GM15510 (cell line): ENCODE data around the gene SH2D5.

Source experiments
- POLR2A ChIP-seq: IDR thresholded peaks from 3 replicates; pipeline ENCODE4 v1.6.1; 2011; ENCODE audit warnings: borderline replicate concordance; ENCODE audit not compliant: insufficient read length; ENCODE audit errors: extremely low read depth

Gene SH2D5

DNA sequence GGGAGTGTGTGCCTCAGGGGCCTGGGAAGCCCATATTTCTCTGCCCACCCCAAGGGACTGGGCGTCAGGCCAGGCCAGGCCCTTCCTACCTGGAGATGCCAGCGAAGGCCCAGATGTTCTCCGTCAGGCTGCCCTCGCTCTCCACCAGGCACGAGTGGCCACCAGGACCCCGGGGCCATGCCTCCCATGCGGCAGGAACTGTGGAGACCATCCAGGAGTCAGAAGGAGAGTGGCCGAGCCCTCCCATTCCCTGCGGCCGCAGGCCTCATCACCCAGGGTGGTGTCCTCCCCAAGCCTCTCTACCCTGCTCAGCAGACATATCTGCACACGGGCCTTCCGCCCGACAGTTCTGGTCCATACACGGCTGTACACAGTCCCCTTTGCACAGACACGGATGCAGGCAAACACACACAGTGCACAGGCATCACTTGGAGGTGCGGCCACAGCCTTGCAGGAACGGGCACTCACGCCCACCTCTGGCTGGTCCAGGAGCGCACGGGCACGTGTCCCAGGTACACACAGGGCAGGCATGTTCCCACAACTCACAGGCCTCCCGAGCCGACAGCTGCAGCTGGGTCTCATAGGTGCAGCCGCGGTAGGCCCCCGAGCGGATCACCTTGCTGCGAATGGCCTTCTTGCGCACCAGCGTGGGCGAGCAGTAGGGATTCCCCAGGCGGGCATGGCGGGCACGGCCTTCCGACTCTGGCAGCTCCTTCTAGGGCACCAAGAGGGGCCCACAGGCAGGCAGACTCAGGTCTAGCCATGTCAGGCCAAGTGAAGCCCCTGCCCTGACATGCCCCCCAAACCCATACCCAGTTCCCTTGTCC lies 8.8 kb downstream of the SH2D5 start:
- TF ChIP-seq POLR2A = no peak

DNA sequence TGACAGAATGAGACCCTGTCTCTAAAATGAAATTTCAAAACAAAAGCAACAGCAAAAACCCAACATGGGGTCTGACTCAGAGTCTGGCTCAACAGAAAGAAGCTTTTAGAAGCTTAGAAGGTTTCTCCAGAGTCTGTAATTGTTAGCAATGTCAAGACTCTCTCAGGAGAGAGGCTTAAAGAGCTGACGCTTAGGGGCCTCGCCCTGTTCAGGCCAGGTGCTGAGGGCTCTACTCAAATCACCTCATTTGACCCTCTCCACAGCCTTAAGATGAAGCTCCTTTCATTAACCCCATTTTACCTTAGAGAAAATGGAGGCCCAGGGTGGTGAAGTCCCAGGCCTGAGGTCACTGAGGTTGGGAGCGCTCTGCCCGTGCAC lies 9.4 kb downstream of the SH2D5 start:
- no peak for TF ChIP-seq POLR2A

DNA sequence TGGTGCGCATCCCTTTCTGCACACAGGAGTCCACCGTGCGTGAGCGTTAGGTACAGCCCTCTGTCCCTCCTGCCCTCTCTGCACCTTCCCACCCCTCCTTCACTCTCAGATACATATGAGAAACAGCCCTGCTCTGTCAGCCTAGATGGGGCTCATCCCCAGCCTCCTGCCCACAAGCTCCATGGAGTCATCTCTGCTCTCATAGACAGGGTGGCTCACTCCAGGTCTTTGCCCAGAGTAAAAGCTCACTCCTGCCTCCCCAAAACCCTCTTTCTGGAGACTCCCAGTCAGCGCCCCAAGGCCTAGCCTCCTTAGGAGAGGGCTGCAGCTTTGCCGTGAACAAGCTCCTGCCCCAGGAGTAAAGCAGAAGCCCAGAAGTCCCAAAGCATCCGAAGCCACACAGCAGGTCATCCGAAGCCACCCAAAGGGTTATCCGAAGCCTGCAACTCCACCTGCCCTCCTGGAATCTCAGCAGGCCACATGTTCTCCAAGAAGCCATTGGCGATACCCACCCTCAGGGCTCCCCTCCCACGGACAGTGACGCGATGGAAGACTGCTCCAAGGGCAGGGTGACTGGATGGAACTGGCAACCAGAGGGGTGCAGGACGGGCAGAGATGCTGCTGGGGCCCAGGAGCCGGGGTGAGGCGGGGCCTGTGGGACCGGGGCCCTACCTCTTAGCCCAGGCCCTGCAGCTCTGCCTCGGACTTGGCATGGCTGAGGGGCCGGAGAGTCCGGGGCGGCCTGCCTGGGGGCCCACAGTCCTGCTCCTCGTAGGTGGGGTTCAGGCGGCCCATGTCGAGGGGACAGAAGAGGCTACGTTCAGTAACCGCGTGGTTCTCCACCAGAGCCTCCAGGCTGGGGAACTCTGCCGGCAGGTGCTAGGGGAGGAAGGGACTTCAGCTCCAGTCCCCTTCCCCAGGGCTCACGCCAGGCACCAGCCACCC lies 11.1 kb downstream of the SH2D5 start:
- no peak for TF ChIP-seq POLR2A

DNA sequence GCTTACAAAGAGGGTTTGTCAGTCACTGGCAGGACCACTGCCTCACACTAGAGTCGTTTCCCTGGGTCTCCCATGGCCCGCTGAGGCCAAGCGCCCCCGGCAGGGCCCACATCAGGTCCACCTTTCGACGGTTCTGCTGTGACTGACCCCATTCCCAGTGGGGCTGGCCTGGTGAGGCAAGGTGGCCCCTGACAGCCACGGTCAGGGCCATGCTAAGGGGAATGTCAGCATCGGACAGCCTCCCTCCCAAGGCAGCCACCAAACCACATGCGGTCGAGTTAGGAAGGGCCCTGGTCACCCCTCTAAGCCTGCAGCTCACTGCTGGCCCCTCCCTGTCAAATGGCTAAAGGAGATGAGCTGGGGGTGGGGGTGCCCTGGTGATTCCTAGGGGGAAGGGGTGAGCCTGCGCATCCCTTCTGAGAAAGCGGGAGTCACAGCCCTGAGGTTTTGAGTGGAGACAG lies 11.8 kb downstream of the SH2D5 start:
- TF ChIP-seq POLR2A = no peak

DNA sequence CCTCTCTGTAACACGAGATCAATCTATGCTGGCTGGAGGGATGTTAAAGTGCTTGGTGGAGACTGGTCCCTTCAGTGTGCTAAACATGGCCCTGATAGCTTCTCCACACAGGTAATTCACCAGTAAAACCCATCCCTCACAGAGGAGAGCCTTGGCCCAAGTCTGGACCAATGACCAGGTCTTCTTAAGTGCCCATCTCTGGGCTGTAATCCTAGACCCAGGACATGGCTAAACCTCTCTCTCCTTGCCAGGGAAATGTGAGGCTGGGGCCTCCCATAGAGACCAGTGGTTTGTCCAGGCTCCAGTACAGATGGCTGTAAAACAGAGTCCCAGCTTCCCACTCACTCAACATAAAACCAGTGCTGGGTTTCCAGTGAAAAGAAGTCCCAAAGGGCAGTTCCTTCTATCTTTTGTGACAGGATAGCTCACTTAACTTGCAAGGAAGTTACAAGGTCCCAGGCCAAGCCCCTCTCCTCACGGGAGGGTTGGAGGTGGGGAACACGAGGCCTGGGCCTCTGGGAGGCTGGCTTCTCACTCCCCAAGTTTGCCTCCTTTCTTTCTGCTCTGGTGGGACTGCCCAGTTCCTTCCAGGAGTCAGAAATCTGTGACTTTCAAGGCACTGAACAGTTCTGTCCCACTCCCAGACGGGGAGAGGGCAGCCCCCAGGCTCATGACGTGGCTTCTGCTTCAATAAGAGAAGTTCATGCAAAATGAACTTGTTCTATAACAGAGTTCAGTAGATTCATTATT lies 12.5 kb downstream of the SH2D5 start:
- TF ChIP-seq POLR2A = no peak

DNA sequence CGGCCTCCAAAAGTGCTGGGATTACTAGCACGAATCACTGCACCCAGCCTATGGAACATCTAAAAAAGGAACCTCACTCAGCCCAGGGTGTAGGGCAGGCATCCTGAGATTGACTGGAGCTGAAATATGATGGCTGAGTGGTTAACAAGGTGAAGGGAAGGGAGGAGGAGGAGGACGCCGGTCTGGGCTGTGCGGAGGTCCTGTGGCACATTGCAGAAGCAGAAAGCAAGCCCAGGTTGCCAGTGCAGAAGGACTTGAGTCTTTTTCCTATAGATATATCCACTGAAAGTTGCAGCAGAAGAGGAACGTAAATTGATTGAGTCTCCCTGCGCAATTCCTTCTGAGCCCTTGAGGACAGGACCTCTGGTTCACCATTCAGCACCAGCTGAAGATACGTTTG lies 13.2 kb downstream of the SH2D5 start:
- no peak for TF ChIP-seq POLR2A

DNA sequence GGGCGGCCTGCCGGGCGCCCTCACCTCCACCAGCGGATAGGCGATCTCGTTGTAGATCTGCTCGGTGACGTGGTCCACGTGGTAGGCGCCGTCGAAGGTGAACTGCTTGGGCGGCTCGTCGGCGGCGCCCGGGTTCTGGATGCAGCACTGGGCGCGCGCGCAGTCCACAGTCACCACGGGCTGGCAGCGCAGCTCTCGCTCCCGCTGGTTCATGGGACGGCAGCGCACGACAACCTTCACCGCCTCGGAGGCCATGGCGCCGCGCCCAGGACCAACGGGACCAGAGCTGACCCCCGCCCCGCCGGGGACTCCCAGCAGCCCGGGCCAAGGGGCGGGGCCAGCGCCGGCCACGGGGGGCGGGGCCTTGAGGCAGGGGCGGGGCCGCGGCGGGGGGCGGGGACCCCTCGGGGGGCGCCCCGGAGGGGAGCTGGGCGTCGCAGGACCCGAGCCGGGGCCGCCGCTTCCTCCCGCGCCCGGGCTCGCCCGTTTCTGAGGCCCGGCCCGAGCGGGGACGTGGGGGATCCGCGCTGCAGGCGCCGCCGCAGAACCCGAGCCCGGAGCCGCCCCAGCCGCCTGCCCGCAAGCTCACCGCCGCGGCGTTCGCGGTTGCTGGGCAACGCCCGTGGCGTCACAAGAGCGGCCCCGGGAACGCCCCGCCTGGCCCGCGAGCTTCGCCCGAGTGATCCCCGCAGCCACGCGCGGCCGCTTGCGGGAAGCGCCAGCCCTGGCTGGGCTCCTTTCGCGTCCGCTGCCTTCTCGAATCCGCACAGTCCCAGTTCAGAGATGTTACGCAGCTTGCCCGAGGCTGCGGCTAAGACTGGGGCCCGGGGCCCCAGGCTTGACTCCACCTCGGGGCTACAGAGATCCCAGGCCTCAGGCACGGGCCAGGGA lies 14.8 kb downstream of the SH2D5 start, which contains the start of gene KIF17:
Gene KIF17 (minus strand): TSS at position 556 of the 891 bp plus-strand sequence. CDS start 301 bp downstream, at position 255.
- TF ChIP-seq POLR2A = no peak

DNA sequence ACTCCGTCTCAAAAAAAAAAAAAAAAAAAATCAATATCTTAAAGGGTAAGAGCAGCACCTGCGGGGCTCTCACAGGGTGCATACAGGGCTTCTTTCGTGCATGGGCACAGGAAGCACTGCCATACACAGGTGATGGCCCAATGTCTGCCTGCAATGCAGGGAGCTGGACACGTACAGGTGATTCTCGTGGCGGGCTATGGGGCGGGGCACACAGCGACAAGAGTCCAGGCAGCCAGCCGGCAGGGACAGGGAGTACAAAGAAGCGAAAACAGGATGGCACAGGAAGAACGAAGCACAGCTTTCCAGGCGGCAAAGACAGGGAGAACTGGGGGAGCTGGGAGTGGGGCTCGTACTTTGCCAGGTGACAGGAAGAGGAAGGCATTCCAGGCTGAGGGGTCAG lies 16.3 kb downstream of the SH2D5 start:
- no peak for TF ChIP-seq POLR2A

DNA sequence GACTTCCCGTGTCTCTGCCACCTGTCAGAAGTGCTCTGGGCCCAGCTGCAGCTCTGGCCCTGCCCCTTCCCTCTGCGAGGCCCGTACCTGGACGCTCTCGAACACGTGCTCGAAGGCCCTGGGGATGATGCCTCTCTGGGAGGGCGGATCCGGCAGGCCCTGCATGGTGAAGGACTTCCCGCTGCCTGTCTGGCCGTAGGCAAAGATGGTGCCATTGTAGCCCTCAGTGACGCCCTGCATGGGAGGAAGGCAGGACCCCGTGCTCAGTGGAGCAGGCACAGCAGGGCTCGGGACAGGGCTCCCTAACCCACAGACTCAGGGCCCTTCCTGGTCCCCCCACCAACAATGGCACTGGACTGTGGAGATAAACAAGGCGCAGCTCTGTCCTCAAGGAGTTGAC lies 17.1 kb downstream of the SH2D5 start:
- no peak for TF ChIP-seq POLR2A

DNA sequence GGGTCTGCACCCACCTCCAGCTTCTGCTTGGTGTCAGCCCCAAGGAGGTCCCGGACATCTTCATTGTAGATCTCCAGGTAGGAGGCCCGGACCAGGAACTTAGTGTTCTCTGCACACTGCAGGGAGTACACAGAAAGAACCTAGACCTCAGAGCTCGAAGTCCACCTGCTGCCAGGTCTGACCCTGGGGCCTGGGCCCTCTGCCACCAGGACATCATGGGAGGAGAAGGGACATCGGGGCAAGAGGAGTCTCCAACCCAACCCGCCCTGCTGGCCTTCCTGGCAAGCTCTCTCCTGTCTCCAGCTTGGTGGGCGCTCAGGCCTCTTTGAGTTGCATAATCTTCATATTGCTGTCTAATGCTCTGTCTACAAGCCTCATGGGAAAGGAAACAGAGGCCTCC lies 19.1 kb downstream of the SH2D5 start:
- TF ChIP-seq POLR2A = no peak

DNA sequence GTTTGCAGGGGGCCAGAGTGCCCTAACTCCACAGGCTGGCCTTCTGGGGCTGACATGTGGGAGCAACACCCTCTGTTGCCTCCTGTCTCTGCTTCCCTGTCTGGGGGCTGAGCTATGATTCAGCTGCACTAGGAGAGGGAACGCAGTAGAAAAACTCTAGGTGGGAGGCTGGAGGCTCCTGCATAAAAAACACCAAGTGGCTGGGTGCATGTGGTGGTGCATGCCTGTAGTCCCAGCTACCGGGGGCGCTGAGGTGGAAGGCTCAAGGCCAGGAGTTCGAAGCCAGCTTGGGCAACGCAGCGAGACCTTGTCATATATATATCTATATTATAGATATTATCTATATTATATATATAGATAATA lies 20.3 kb downstream of the SH2D5 start:
- TF ChIP-seq POLR2A = no peak

DNA sequence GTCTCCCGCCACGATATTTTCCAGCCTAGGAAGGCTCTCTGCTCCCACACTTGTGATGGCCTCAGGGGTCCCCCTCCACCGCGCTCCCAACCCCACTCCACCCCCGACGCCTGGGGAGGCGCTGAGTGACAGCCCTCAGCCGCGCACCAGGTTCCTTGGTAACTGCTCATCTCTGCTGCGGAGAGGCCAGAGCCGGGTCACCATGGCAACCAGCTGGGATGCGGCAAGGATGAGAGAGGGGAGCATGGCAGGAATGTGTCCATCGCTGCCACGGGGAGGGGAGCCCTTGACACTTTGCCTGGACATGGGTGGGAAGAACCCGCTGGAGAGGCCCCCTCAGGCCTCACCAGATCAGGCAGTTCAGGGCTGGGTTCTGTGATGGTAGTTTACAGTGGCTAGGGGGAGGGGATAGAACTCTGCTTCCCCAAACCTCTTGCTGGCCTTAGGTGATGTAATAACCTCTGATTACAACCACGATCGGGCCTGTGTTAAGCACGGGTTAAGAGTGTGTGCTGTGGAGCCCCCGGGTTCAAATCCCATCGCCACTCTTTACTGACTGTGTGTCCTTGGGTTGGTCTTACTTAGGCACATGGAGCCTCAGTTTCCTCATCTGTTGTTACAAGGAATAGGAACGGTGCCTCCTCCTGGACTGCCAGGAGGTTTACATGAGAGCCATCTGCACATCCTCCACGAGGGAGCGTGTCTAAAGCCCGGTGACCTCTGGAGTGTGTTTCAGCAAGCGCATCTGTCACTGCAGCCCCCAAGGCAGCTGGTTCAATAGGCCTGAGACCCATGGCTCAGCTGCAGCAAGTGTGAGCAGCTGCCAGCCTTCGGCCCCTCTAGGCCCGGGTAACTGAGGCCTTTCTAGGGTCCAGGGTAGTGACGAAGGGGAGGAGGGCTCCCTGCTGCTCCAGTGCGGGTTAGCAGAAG lies 21.0 kb downstream of the SH2D5 start:
- TF ChIP-seq POLR2A = no peak
